GM12874 (cell line): ENCODE measurements around the gene B4GALT2.

Source experiments
- CTCF ChIP-seq: IDR thresholded peaks from 2 replicates; pipeline ENCODE4 v1.5.1; 2011; ENCODE audit warnings: low read depth, mild to moderate bottlenecking, control low read depth, low read length, moderate library complexity; ENCODE audit not compliant: insufficient read depth

B4GALT2 gene

GRCh38 chr1:43996733-43997115, 17.7 kb downstream of the B4GALT2 start:
- no peak for TF ChIP-seq CTCF

GRCh38 chr1:43997295-43997999, 18.4 kb downstream of the B4GALT2 start:
- no peak for TF ChIP-seq CTCF

- TF ChIP-seq CTCF = no peak
Observed at GRCh38 chr1:43998000-43998378, 19.0 kb downstream of the B4GALT2 start.

GRCh38 chr1:43999455-43999854, 20.4 kb downstream of the B4GALT2 start:
- TF ChIP-seq CTCF = no peak

- TF ChIP-seq CTCF = no peak
Observed at GRCh38 chr1:44000122-44000665, 21.2 kb downstream of the B4GALT2 start.

GRCh38 chr1:44002165-44002564, 23.2 kb downstream of the B4GALT2 start:
- TF ChIP-seq CTCF = no peak

GRCh38 chr1:44002606-44003157, 23.7 kb downstream of the B4GALT2 start:
- TF ChIP-seq CTCF = peak; percentile 29; the same call in 1 of the 2 replicates
